HCT116 (cell line): ENCODE data around the gene ANTKMT. TPM values are rescaled to one million over a fixed set of nuclear protein-coding genes. Genes with fewer than 3 reads are reported as not detected.

Source experiments
- ATAC-seq: fragments of 200-7000 bp; cut with Tn5 transposase; 2 replicates; pipeline ENCODE4 v1.9.1; 2020; ENCODE audit warnings: mild to moderate bottlenecking, moderate library complexity
- BruUV-seq: library from RNA; stranded (reverse); fragments of 400-500 nt; replicated peaks from 2 replicates; lab custom pipeline; 2021; lab: Mats Ljungman, UMichigan
- CTCF ChIA-PET: fragments of 300-600 bp; sonication (Branson Sonifier 250); formaldehyde crosslinking; loops from one replicate; lab custom pipeline; 2021; ENCODE audit warnings: antibody characterized with exemption; lab: Charles Lee
- POLR2A ChIA-PET: fragments of 300-600, 350-600 bp; sonication (Branson Sonifier 250); formaldehyde crosslinking; loops from one replicate; lab custom pipeline; 2021; ENCODE audit warnings: antibody characterized with exemption; lab: Charles Lee
- RAD21 ChIA-PET, 2 experiments: fragments of 300-600 bp; sonication (Branson Sonifier 250); formaldehyde crosslinking; loops; one replicate each; lab custom pipeline; 2023; ENCODE audit warnings: low total read pairs in 2 of 2; ENCODE audit not compliant: uncharacterized antibody in 2 of 2, unreplicated experiment in 2 of 2, low non-redundant PET in 1 of 2; lab: Charles Lee
- DNase-seq: peaks from one replicate; pipeline ENCODE4 v3.0.0-alpha.2; 2010; ENCODE audit warnings: low read depth, low spot score
- H2AFZ ChIP-seq: fragments of 200-600 bp; shearing (Covaris generic), sonication (generic); 2 replicates; pipeline ENCODE4 v1.6.1; 2017; ENCODE audit warnings: low read depth, mixed run types, mixed read lengths, antibody characterized with exemption, low read length; ENCODE audit not compliant: poor library complexity, severe bottlenecking
- H3K27ac ChIP-seq: 2 replicates; pipeline ENCODE4 v1.5.1; 2012; ENCODE audit warnings: low read depth, low read length
- H3K27me3 ChIP-seq: fragments of 200-600 bp; sonication (generic); 2 replicates; pipeline ENCODE4 v1.6.1; 2016; ENCODE audit warnings: mixed run types, low read length, mixed read lengths; ENCODE audit not compliant: insufficient read depth
- H3K36me3 ChIP-seq, 2 experiments: fragments of 200-500 bp in 1 of 2; fragments of 200-600 bp in 1 of 2; sonication (Bioruptor generic) in 1 of 2; sonication (generic) in 1 of 2; 2 replicates each; pipeline versions ENCODE4 v1.5.1 to v1.6.1; 2014 to 2016; ENCODE audit warnings: low read length in 2 of 2, inconsistent platforms in 1 of 2, mixed read lengths in 1 of 2, mixed run types in 1 of 2; ENCODE audit not compliant: insufficient read depth in 2 of 2, control insufficient read depth in 1 of 2
- H3K4me1 ChIP-seq, 2 experiments: fragments of 200-600 bp in 1 of 2; sonication (generic) in 1 of 2; 2 replicates each; pipeline versions ENCODE4 v1.5.1 to v1.6.1; 2012 to 2017; ENCODE audit warnings: low read length in 2 of 2, inconsistent platforms in 1 of 2, mild to moderate bottlenecking in 1 of 2, mixed read lengths in 1 of 2, mixed run types in 1 of 2, moderate library complexity in 1 of 2; ENCODE audit not compliant: insufficient read depth in 2 of 2, control insufficient read depth in 1 of 2
- H3K4me2 ChIP-seq: fragments of 200-600 bp; sonication (generic); 2 replicates; pipeline ENCODE4 v1.6.1; 2017; ENCODE audit warnings: mixed run types, low read length, mixed read lengths
- H3K4me3 ChIP-seq, 2 experiments: fragments of 200-600 bp in 1 of 2; sonication (generic) in 1 of 2; replicated peaks in 1 of 2; 2 replicates each; pipeline ENCODE4 v1.5.1; 2011 to 2016; ENCODE audit warnings: low read length in 2 of 2, control low read depth in 1 of 2, low read depth in 1 of 2, mild to moderate bottlenecking in 1 of 2, mixed read lengths in 1 of 2, mixed run types in 1 of 2
- H3K79me2 ChIP-seq: fragments of 200-600 bp; sonication (generic); 2 replicates; pipeline ENCODE4 v1.6.1; 2017; ENCODE audit warnings: mild to moderate bottlenecking, mixed run types, low read length, moderate library complexity, mixed read lengths; ENCODE audit not compliant: insufficient read depth
- H3K9ac ChIP-seq: fragments of 200-600 bp; sonication (generic); 2 replicates; pipeline ENCODE4 v1.6.1; 2016; ENCODE audit warnings: low read length, mixed read lengths
- H3K9me2 ChIP-seq: fragments of 200-600 bp; sonication (generic), shearing (Covaris generic); 2 replicates; pipeline ENCODE4 v1.6.1; 2017; ENCODE audit warnings: mixed run types, mild to moderate bottlenecking, moderate library complexity; ENCODE audit not compliant: insufficient read depth
- H3K9me3 ChIP-seq, 2 experiments: fragments of 200-500 bp in 1 of 2; fragments of 200-600 bp in 1 of 2; sonication (Bioruptor generic) in 1 of 2; sonication (generic) in 1 of 2; 2 replicates each; pipeline ENCODE4 v1.6.1; 2014 to 2017; ENCODE audit warnings: low read length in 2 of 2, mixed read lengths in 2 of 2, inconsistent platforms in 1 of 2, low read depth in 1 of 2, mild to moderate bottlenecking in 1 of 2, mixed run types in 1 of 2, moderate library complexity in 1 of 2; ENCODE audit not compliant: control insufficient read depth in 1 of 2, insufficient read depth in 1 of 2
- H4K20me1 ChIP-seq: fragments of 200-600 bp; sonication (generic), shearing (Covaris generic); 2 replicates; pipeline ENCODE4 v1.6.1; 2017; ENCODE audit warnings: mixed run types, mild to moderate bottlenecking, moderate library complexity; ENCODE audit not compliant: insufficient read depth
- ATF3 ChIP-seq: IDR thresholded peaks from 2 replicates; pipeline ENCODE4 v1.6.1; 2012
- CBX3 ChIP-seq: IDR thresholded peaks from 2 replicates; pipeline ENCODE4 v1.6.1; 2012; ENCODE audit warnings: low read depth
- CTCF ChIP-seq, 3 experiments: fragments of 200-600 bp in 1 of 3; sonication (generic) in 1 of 3; IDR thresholded peaks in 2 of 3; conservative IDR thresholded peaks in 1 of 3; 2 replicates each; pipeline ENCODE4 v1.5.1; 2012 to 2017; ENCODE audit warnings: low read depth in 2 of 3, low read length in 2 of 3, antibody characterized with exemption in 1 of 3, borderline replicate concordance in 1 of 3, control low read depth in 1 of 3, mild to moderate bottlenecking in 1 of 3, mixed read lengths in 1 of 3, mixed run types in 1 of 3, moderate library complexity in 1 of 3; ENCODE audit not compliant: insufficient read depth in 1 of 3
- EGR1 ChIP-seq: IDR thresholded peaks from 2 replicates; pipeline ENCODE4 v1.6.1; 2012; ENCODE audit warnings: low read depth
- ELF1 ChIP-seq: IDR thresholded peaks from 2 replicates; pipeline ENCODE4 v1.6.1; 2012; ENCODE audit warnings: low read depth, borderline replicate concordance
- EZH2 ChIP-seq: fragments of 200-600 bp; sonication (generic); IDR thresholded peaks from 2 replicates; pipeline ENCODE4 v1.6.1; 2017; ENCODE audit warnings: antibody characterized with exemption, mixed run types
- EZH2phosphoT487 ChIP-seq: fragments of 200-600 bp; IDR thresholded peaks from 2 replicates; pipeline ENCODE4 v1.6.1; 2018; ENCODE audit warnings: antibody characterized with exemption, borderline replicate concordance
- FOSL1 ChIP-seq: IDR thresholded peaks from 2 replicates; pipeline ENCODE4 v1.6.1; 2012; ENCODE audit warnings: low read depth
- POLR2A ChIP-seq: IDR thresholded peaks from 2 replicates; pipeline ENCODE4 v1.7.0; 2011; ENCODE audit warnings: borderline replicate concordance; ENCODE audit not compliant: insufficient read depth, insufficient read length; ENCODE audit errors: extremely low read depth
- POLR2AphosphoS5 ChIP-seq: IDR thresholded peaks from 2 replicates; pipeline ENCODE4 v1.6.1; 2011; ENCODE audit warnings: mild to moderate bottlenecking, low read depth, low read length, moderate library complexity
- RAD21 ChIP-seq: IDR thresholded peaks from 2 replicates; pipeline ENCODE4 v1.6.1; 2012; ENCODE audit warnings: low read depth, mild to moderate bottlenecking
- SP1 ChIP-seq: IDR thresholded peaks from 2 replicates; pipeline ENCODE4 v1.6.1; 2012; ENCODE audit warnings: low read depth
- SRF ChIP-seq: IDR thresholded peaks from 2 replicates; pipeline ENCODE4 v1.6.1; 2012; ENCODE audit warnings: low read depth
- TCF7L2 ChIP-seq: IDR thresholded peaks from 2 replicates; pipeline ENCODE4 v1.7.0; 2011; ENCODE audit warnings: borderline replicate concordance, inconsistent platforms; ENCODE audit not compliant: insufficient read depth, insufficient read length; ENCODE audit errors: extremely low read depth
- YY1 ChIP-seq: IDR thresholded peaks from 2 replicates; pipeline ENCODE4 v1.6.1; 2011; ENCODE audit warnings: low read length, low read depth, moderate library complexity, mild to moderate bottlenecking; ENCODE audit not compliant: insufficient replicate concordance; ENCODE audit errors: extremely low read depth
- ZFX ChIP-seq: fragments of 450-650 bp; IDR thresholded peaks from 2 replicates; pipeline ENCODE4 v1.6.1; 2017
- ZNF274 ChIP-seq: fragments of 200-500 bp; sonication (Bioruptor generic); IDR thresholded peaks from 2 replicates; pipeline ENCODE4 v1.6.1; 2014; ENCODE audit warnings: mild to moderate bottlenecking, low read depth, low read length, inconsistent platforms
- intact Hi-C: fragments of 100-400 bp; cut with micrococcal nuclease; formaldehyde crosslinking; loops from 2 replicates; pipeline ENCODE4 v1.10.0; 2022
- total RNA-seq: library from RNA; stranded (reverse); gene quantifications from one replicate; pipeline ENCODE4 v1.2.1, GENCODE V29; 2021; ENCODE audit not compliant: unreplicated experiment
- TF ChIP-seq, protein P1 (sequence below): IDR thresholded peaks from 2 replicates; pipeline ENCODE4 v1.6.1; 2012; ENCODE audit warnings: low read depth
- TF ChIP-seq, protein P2 (sequence below): IDR thresholded peaks from 2 replicates; pipeline ENCODE4 v1.6.1; 2012
- TF ChIP-seq, protein P3 (sequence below): IDR thresholded peaks from 2 replicates; pipeline ENCODE4 v1.6.1; 2011; ENCODE audit warnings: mild to moderate bottlenecking, low read length, moderate library complexity; ENCODE audit not compliant: insufficient replicate concordance; ENCODE audit errors: extremely low read depth

The ANTKMT gene
- total RNA-seq, 1 experiment from 2014 or later = 65.4 TPM

DNA sequence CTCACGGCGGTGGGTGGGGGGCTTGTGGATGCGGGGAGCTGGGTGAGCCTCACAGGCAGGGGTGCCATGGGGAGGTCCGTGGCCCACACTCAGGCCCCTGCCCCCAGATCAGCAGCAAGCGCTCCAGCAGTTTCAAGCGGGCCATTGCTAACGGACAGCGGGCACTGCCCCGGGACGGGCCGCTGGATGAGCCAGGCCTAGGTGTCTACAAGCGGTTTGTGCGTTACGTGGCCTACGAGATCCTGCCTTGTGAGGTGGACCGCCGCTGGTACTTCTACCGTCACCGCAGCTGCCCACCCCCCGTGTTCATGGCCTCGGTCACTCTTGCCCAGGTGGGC, 44.4 kb upstream of the ANTKMT start:
- Histone ChIP-seq H3K9me3 (no peaks in the 10 kb centered on the region), H3K4me3 (no peak overlapping the region), H3K79me2 (peaks cover 11% of the 10 kb centered on the region), H3K9me2 (no peaks in the 10 kb centered on the region), H3K27ac (no peak overlapping the region), H3K4me1 (peaks cover 0 to 17% of the 10 kb centered on the region in 2 experiments; a peak in 3 of 4 replicates), H3K9ac (no peak overlapping the region), H3K4me2 (no peak overlapping the region), H3K27me3 (no peaks in the 10 kb centered on the region), H3K36me3 (peaks cover 0 to 10% of the 10 kb centered on the region in 2 experiments; a peak in 3 of 4 replicates), H4K20me1 (no peaks in the 10 kb centered on the region), H2AFZ (no peak overlapping the region)
- no peak for TF ChIP-seq EGR1
- no peak for TF ChIP-seq EZH2phosphoT487
- TF ChIP-seq YY1 = no peak
- TF ChIP-seq EZH2 = no peak
- no peak for TF ChIP-seq ZNF274
- TF ChIP-seq RAD21 = no peak
- TF ChIP-seq POLR2AphosphoS5 = no peak
- TF ChIP-seq POLR2A = no peak
- no peak for TF ChIP-seq ZFX
- TF ChIP-seq TCF7L2 = no peak
- no peak for TF ChIP-seq ATF3
- TF ChIP-seq CTCF (IDR thresholded peaks at IDR 0.05 in 2 of 3, conservative IDR thresholded peaks at IDR 0.05 in 1 of 3; ENCODE audit: borderline replicate concordance in 1 of 3, insufficient read depth in 1 of 3, low read depth in 2 of 3, low read length in 2 of 3) = no peak
- no peak for TF ChIP-seq ELF1
- no peak for TF ChIP-seq FOSL1
- TF ChIP-seq, protein P1, sequence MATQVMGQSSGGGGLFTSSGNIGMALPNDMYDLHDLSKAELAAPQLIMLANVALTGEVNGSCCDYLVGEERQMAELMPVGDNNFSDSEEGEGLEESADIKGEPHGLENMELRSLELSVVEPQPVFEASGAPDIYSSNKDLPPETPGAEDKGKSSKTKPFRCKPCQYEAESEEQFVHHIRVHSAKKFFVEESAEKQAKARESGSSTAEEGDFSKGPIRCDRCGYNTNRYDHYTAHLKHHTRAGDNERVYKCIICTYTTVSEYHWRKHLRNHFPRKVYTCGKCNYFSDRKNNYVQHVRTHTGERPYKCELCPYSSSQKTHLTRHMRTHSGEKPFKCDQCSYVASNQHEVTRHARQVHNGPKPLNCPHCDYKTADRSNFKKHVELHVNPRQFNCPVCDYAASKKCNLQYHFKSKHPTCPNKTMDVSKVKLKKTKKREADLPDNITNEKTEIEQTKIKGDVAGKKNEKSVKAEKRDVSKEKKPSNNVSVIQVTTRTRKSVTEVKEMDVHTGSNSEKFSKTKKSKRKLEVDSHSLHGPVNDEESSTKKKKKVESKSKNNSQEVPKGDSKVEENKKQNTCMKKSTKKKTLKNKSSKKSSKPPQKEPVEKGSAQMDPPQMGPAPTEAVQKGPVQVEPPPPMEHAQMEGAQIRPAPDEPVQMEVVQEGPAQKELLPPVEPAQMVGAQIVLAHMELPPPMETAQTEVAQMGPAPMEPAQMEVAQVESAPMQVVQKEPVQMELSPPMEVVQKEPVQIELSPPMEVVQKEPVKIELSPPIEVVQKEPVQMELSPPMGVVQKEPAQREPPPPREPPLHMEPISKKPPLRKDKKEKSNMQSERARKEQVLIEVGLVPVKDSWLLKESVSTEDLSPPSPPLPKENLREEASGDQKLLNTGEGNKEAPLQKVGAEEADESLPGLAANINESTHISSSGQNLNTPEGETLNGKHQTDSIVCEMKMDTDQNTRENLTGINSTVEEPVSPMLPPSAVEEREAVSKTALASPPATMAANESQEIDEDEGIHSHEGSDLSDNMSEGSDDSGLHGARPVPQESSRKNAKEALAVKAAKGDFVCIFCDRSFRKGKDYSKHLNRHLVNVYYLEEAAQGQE = no peak
- TF ChIP-seq SRF = no peak
- no peak for TF ChIP-seq CBX3
- no peak for TF ChIP-seq SP1
- TF ChIP-seq, protein P2, sequence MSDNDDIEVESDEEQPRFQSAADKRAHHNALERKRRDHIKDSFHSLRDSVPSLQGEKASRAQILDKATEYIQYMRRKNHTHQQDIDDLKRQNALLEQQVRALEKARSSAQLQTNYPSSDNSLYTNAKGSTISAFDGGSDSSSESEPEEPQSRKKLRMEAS = no peak
- TF ChIP-seq, protein P3, sequence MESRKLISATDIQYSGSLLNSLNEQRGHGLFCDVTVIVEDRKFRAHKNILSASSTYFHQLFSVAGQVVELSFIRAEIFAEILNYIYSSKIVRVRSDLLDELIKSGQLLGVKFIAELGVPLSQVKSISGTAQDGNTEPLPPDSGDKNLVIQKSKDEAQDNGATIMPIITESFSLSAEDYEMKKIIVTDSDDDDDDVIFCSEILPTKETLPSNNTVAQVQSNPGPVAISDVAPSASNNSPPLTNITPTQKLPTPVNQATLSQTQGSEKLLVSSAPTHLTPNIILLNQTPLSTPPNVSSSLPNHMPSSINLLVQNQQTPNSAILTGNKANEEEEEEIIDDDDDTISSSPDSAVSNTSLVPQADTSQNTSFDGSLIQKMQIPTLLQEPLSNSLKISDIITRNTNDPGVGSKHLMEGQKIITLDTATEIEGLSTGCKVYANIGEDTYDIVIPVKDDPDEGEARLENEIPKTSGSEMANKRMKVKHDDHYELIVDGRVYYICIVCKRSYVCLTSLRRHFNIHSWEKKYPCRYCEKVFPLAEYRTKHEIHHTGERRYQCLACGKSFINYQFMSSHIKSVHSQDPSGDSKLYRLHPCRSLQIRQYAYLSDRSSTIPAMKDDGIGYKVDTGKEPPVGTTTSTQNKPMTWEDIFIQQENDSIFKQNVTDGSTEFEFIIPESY = no peak
- POLR2A ChIA-PET = no interaction called here
- no TSS peak for BruUV-seq
- RAD21 ChIA-PET = no interaction called here
- DNase-seq (no peak), ATAC-seq (no peak)
- CTCF ChIA-PET = no interaction called here
- intact Hi-C loops = no loop called here
